A549 treated with CpdA at 1 μM for 4 hours (cell line): Measurements from ENCODE around the gene NUBP2. TPM values are rescaled to one million over a fixed set of nuclear protein-coding genes. Genes with fewer than 3 reads are reported as not detected.

ENCODE experiments used
- total RNA-seq: library from RNA; stranded (reverse); fragments of 200-300 nt; extraction: Qiagen RNA extraction; gene quantifications from 5 replicates; pipeline ENCODE4 v1.2.3, GENCODE V29; 2022; ENCODE audit warnings: low read depth

NUBP2 gene, protein sequence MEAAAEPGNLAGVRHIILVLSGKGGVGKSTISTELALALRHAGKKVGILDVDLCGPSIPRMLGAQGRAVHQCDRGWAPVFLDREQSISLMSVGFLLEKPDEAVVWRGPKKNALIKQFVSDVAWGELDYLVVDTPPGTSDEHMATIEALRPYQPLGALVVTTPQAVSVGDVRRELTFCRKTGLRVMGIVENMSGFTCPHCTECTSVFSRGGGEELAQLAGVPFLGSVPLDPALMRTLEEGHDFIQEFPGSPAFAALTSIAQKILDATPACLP
- total RNA-seq, result 54.3 to 94.0 TPM (median 82.4 TPM) in 5 replicates

DNA sequence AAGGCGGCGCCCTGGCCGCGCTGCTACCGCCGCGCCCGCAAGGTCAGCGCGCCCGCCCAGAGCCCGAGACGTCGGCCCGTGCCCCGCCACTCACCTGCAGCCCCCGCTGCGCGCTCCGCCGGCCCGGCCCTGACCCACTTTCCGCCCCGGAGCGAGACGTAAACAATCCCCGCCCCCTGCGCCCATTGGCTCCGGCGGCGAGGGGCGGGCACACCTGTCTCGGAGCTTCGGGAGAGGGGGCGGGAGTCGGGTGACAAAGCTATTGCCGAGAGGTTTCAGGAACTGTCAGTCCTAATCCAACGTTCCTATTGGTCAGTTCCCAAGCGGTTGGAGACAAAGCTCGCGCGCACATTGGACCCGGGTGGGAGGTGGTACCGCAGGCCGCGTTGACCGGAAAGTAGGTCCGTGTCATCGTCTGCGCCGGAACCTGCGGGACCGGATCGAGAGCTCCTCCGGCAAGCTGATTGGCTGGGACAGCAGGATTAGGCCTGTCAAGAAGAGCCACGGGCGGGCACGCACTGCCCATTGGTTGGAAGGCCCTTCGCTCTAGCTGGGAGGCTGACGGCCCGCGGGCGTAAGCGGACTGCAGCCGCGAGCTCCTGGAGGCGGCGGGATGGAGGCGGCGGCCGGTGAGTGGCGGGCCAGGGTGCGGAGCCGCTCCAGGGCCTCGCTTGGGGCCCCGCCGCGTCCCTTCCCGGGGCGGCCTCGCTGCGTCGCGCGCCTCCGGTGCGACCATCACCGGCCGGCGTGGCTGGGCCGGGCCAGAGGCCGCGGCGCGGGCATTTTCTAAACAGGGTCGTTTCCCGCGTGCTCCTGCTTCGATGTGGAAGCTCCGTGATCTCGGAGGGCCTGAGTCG lies at the start of gene NUBP2, which contains the start of gene SPSB3:
TSS of gene NUBP2 (plus strand) at position 553 of the 857 bp plus-strand sequence. CDS start at position 614, 61 bp downstream.
TSS of gene SPSB3 (minus strand) at position 164 of the 857 bp plus-strand sequence. CDS start 1,088 bp downstream, outside the sequence.

GRCh38 chr16:1771188-1771863 lies 11.4 kb upstream of the NUBP2 start, which contains the start of gene NME3:
Gene NME3, minus strand, starts transcription at chr16:1771543. Its CDS starts 9 bp downstream, at chr16:1771534.

DNA sequence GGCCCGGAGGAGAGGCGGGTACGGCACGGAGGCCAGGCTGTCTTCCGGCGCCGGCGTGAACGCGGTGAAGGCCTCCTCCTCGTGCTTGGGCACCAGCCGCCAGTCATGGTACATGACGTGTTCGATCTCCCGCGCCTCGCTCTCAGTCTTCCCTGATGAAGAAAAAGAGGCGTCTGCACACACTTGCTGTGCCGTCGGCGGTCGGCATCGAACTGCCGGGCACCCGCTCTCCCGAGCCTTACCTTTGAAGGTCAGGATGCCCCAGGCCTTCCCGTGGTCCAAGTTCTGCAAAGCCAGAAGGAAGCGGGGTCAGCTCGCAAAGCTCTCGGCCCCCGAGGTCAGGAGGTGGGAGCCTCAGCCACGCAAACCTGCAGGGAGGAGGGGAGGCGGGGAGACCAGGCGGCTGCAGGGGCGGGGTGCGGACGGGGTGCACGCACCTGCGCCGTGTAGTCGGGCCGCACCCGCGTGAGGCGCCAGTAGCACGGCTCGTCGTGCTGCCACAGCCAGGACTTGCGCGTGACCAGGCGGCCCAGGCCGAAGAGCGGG lies 10.3 kb upstream of the NUBP2 start, which contains the start of gene EME2:
TSS of gene EME2 (plus strand) at position 449 of the 546 bp plus-strand sequence. CDS start 418 bp downstream, outside the sequence.

GRCh38 chr16:1772908-1773702 lies 9.7 kb upstream of the NUBP2 start, which contains the start of gene MRPS34:
Gene MRPS34, minus strand, starts transcription at chr16:1773134. Its CDS starts 15 bp downstream, at chr16:1773119.

GRCh38 chr16:1793578-1794220 lies 10.9 kb downstream of the NUBP2 start, which contains the start of gene IGFALS:
Gene IGFALS, minus strand, starts transcription at chr16:1793705. Its CDS starts 53 bp downstream, at chr16:1793652.

DNA sequence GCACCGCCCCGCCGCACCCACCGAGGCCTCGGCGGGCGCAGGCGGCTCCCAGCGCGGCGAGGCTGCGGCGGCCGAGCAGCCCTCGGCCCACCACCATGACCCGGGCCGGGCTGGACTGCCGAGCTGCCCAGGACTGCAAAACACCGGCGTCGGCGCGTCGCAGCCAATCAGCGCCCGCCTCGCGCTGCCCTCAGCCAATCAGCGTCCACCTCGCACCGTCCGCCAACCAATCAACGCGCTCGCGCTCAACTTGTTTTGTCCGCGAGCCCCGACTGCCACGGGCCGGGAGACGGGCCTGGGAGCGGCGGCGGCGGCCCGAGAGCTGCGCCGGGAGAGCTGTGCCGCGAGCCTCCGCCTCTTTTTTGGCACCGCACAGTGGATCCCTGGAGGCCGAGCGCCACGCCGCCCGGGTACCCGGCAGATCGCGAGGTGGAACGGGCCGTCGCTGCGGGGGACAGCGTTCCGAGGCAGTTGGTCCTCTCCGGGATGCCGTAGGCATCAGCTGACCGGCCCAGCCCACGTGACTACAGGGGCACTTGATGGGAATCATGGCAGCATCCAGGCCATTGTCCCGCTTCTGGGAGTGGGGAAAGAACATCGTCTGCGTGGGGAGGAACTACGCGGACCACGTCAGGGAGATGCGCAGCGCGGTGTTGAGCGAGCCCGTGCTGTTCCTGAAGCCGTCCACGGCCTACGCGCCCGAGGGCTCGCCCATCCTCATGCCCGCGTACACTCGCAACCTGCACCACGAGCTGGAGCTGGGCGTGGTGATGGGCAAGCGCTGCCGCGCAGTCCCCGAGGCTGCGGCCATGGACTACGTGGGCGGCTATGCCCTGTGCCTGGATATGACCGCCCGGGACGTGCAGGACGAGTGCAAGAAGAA lies 44.2 kb downstream of the NUBP2 start, which contains the start of the genes FAHD1 and HAGH:
TSS of gene FAHD1 (plus strand) at position 516 of the 883 bp plus-strand sequence. CDS start at position 549, 33 bp downstream.
TSS of gene HAGH (minus strand) at position 135 of the 883 bp plus-strand sequence. CDS start at position 97, 38 bp downstream.

Other genes with a start within 250 kb of the NUBP2 start
- gene TMEM204, start 249.3 kb upstream of the NUBP2 start, total RNA-seq, result not detected in 5 replicates
- 8.1 to 11.0 TPM (median 8.7 TPM) in 5 replicates for gene IFT140, start 170.9 kb upstream of the NUBP2 start, total RNA-seq
- 13.9 to 17.3 TPM (median 16.1 TPM) in 5 replicates for gene CRAMP1, start 170.6 kb upstream of the NUBP2 start, total RNA-seq
- 168 to 223 TPM (median 172 TPM) in 5 replicates for gene JPT2, start 104.7 kb upstream of the NUBP2 start, total RNA-seq
- gene MAPK8IP3, start 76.8 kb upstream of the NUBP2 start, total RNA-seq, result 44.6 to 62.9 TPM (median 50.1 TPM) in 5 replicates
- 25.3 to 62.4 TPM (median 54.1 TPM) in 5 replicates for gene NME3, start 11.4 kb upstream of the NUBP2 start, total RNA-seq
- 7.4 to 11.9 TPM (median 9.4 TPM) in 5 replicates for gene EME2, start 10.2 kb upstream of the NUBP2 start, total RNA-seq
- gene MRPS34, start 9.8 kb upstream of the NUBP2 start, total RNA-seq, result 159 to 264 TPM (median 239 TPM) in 5 replicates
- 15.8 to 27.6 TPM (median 22.9 TPM) in 5 replicates for gene SPSB3, start 389 bp upstream of the NUBP2 start, total RNA-seq
- gene IGFALS, start 10.7 kb downstream of the NUBP2 start, total RNA-seq, result 0.08 to 0.09 TPM in 2 of 5 replicates, not detected in the others
- gene HAGH, start 43.9 kb downstream of the NUBP2 start, total RNA-seq, result 57.1 to 73.9 TPM (median 66.5 TPM) in 5 replicates
- 41.5 to 50.7 TPM (median 48.3 TPM) in 5 replicates for gene FAHD1, start 44.2 kb downstream of the NUBP2 start, total RNA-seq
- gene MEIOB, start 89.2 kb downstream of the NUBP2 start, total RNA-seq, result 1.5 to 3.1 TPM (median 1.7 TPM) in 5 replicates
- gene HS3ST6, start 135.5 kb downstream of the NUBP2 start, total RNA-seq, result 1.9 to 3.7 TPM (median 3.2 TPM) in 5 replicates
- gene MSRB1, start 160.2 kb downstream of the NUBP2 start, total RNA-seq, result 24.4 to 35.7 TPM (median 31.6 TPM) in 5 replicates
- gene RPL3L, start 171.7 kb downstream of the NUBP2 start, total RNA-seq, result 0.05 TPM in 1 of 5 replicates, not detected in the others
- gene NDUFB10, start 176.6 kb downstream of the NUBP2 start, total RNA-seq, result 247 to 298 TPM (median 257 TPM) in 5 replicates
- gene RPS2, start 181.9 kb downstream of the NUBP2 start, total RNA-seq, result 3,412 to 5,470 TPM (median 5,215 TPM) in 5 replicates
- gene RNF151, start 183.9 kb downstream of the NUBP2 start, total RNA-seq, result not detected in 5 replicates
- 27.7 to 41.2 TPM (median 34.8 TPM) in 5 replicates for gene TBL3, start 189.1 kb downstream of the NUBP2 start, total RNA-seq
- gene NOXO1, start 198.5 kb downstream of the NUBP2 start, total RNA-seq, result 0.12 to 0.33 TPM (median 0.25 TPM) in 4 of 5 replicates, not detected in the other
- gene GFER, start 201.2 kb downstream of the NUBP2 start, total RNA-seq, result 22.5 to 42.5 TPM (median 40.1 TPM) in 5 replicates
- 6.3 to 8.3 TPM (median 6.5 TPM) in 5 replicates for gene SYNGR3, start 207.0 kb downstream of the NUBP2 start, total RNA-seq
- 45.0 to 61.1 TPM (median 54.0 TPM) in 5 replicates for gene ZNF598, start 226.9 kb downstream of the NUBP2 start, total RNA-seq
- 0.79 to 1.5 TPM (median 1.2 TPM) in 4 of 5 replicates, not detected in the other for gene NPW, start 236.8 kb downstream of the NUBP2 start, total RNA-seq
- gene NHERF2, start 243.9 kb downstream of the NUBP2 start, total RNA-seq, result 40.0 to 59.6 TPM (median 58.2 TPM) in 5 replicates